Measurements from ENCODE around the gene STAP2. TPM values are rescaled to one million over a fixed set of nuclear protein-coding genes. Genes with fewer than 3 reads are reported as not detected.

The STAP2 gene
- total RNA-seq, 3 donors from 2014 or later = 91.4 to 330 (median 183) TPM

DNA sequence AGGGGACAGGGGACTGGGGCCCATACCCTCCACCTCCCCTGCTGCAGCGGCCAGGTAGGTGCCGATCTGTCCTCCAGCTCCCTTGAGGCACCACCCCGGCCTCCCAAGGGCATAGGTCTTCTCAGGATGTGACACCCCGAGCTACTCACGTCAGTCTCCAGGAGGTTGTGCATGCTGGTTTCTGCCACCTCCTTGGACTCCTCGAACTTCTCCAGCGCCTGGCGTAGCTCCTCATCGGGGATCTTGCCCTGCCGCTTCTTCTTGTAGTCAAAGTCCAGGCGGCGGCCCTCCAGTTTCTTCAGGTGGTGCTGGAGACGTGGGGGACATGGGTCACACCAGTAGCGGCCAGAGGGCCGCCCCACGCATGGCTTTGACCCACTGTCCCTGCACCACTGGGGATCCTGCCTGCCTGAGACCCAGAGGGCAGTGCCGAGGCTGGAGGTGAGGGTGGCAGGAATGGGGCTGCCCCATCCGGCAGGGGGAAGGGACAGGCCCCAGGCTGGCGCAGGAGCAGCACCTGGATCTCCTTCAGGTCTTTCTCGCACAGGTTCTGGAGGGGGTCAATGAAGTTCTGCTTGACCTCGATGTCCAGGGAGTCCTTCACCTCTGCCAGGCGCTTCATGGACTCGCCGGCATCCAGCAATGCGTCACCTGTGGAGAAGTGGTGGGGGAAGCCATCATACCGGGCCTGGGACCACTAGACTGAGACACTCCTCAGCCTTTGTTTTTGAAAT is 25.1 kb upstream of the STAP2 start:
- H3K4me1 ChIP-seq (ENCODE audit: low read depth) = peaks cover 9% of the 10 kb centered on the region

DNA sequence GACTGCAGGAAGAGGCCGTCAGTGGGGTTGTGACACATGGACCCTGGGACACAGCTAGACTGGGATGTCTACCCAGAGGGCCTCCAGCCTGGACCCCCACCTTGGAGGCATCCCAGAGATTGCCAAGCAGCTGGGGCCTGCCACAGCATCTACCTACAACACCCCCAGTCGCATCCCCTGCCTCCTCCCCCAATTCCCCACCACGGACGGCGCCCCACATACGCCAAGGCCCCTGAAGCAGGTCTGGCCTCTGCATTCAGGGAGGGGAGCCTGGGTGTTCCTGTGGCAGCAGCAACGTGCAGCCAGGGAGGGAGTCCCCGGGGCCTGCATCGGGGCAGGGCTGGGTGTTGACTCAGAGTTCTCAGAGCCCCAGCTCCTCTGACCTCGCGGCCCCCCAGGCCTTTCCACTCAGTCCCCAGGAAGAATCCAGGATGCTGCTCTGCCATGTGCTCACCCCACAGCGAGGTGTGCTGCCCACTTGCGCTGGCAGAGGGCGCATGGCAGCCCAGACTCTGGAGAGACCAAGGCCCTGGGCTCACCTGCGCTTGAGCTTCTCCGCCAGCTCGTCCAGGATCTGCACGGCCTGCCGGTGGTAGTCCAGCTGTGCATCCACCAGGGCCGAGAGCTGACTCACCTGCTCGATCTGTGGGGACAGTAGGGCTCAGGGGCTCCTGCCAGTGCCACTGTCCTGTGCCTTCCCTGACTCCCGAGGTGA is 24.4 kb upstream of the STAP2 start:
- TF ChIP-seq, protein P1, sequence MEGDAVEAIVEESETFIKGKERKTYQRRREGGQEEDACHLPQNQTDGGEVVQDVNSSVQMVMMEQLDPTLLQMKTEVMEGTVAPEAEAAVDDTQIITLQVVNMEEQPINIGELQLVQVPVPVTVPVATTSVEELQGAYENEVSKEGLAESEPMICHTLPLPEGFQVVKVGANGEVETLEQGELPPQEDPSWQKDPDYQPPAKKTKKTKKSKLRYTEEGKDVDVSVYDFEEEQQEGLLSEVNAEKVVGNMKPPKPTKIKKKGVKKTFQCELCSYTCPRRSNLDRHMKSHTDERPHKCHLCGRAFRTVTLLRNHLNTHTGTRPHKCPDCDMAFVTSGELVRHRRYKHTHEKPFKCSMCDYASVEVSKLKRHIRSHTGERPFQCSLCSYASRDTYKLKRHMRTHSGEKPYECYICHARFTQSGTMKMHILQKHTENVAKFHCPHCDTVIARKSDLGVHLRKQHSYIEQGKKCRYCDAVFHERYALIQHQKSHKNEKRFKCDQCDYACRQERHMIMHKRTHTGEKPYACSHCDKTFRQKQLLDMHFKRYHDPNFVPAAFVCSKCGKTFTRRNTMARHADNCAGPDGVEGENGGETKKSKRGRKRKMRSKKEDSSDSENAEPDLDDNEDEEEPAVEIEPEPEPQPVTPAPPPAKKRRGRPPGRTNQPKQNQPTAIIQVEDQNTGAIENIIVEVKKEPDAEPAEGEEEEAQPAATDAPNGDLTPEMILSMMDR (IDR thresholded peaks at IDR 0.05) = no peak
- H3K9me3 ChIP-seq = no peaks in the 10 kb centered on the region
- peaks cover 3% of the 10 kb centered on the region for H3K4me1 ChIP-seq (ENCODE audit: low read depth)
- DNase-seq (peak in 1 of 3 donors; percentile 35), ATAC-seq (peak; percentile 18)
- no peak overlapping the region for H3K4me3 ChIP-seq
- intact Hi-C loops (cut with DNase I, micrococcal nuclease) = no loop called here
- H3K36me3 ChIP-seq (ENCODE audit: low read depth) = no peaks in the 10 kb centered on the region

More for the DNA sequence above, 25.1 kb upstream of the STAP2 start:
- ATAC-seq = no peak
- no peak overlapping the region for H3K4me3 ChIP-seq
- H3K36me3 ChIP-seq (ENCODE audit: low read depth) = no peaks in the 10 kb centered on the region
- intact Hi-C loops (cut with DNase I, micrococcal nuclease) = no loop called here
- TF ChIP-seq, protein P1 (IDR thresholded peaks at IDR 0.05) = no peak
- no peaks in the 10 kb centered on the region for H3K9me3 ChIP-seq
- DNase-seq = peak in 1 of 3 donors; percentile 26

DNA sequence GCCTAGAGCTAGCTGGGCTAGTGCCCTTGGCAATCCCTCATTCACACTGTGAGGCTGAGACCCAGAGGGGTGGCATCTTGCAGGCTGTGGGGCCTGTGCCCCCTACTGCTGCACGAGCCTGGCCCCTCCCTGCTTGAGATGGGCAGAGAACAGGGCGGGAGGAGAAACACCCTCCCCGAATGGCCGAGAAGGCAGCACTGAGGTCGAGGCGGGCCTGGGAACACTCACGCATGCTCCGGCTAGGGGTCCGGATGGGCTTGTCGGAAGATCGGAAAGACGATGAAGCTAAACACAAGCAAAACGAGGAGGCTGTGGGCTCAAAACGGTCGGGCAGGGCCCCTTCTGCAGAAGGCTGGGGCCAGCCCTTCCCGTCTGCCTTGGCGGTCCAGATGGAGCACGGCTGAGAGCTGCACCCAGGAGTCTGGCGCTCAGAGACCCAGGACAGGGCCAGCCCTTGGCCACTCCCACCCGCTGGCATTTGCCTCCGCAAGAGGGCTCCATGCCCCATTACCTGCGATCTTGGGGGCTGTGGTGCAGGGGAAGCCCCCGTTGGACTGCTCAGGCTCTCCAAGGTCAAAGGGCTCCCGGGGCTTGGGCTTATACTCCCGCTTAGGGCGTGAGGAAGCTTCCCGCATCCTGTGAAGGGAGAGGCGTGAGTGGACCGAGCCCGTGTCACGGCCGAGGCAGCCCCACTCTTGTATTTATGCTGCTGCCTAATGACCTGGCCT is 23.6 kb upstream of the STAP2 start:
- Histone ChIP-seq H3K36me3 (ENCODE audit: low read depth) (no peaks in the 10 kb centered on the region), H3K4me1 (ENCODE audit: low read depth) (peaks cover 3% of the 10 kb centered on the region), H3K4me3 (no peak overlapping the region), H3K9me3 (no peaks in the 10 kb centered on the region)
- TF ChIP-seq, protein P1 (IDR thresholded peaks at IDR 0.05) = no peak
- peak in 1 of 3 donors; percentile 28 for DNase-seq
- ATAC-seq = no peak
- intact Hi-C loops (cut with DNase I, micrococcal nuclease) = no loop called here

DNA sequence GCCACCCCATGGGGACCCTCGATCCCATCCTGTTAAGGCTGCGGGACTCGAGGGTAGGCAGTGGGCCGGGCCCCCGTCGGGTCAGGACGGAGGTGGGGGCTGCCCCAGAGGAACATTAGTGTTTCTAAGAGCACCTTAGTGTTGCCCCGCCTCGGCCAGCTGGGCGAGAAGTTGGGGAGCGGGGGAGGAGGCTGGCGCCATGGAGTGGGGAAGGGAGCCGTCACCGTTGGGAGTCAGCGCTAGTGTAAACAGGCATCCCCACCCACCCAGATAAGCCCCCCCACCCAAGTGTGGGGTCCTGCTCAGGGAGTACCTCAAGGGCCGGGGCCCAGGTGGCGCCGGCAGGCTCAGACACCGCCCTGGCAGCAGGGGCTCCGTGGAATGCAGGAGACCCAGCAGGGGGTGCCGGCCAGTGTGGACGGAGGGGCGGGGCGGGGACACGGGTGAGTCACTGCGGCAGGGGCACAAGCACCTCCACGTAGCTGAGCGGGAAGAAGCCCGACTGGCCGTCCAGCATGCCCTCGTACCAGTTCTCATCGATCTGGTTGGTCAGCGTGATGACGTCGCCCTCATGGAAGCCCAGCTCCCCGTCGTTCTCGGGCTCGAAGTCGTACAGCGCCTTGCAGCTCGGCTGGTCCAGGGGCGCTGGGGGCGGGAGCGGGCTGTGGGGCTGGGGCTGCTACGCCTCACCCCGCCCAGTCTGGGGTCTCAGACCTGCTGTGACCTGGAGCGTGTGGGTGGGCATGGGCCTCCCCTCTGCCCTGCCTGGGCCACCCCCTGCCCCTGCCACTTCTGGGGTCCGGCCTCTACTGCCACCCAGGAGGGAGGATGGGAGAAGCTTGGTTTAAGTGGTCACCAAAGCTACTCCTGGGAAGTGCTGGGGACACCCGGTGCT is 22.8 kb upstream of the STAP2 start:
- TF ChIP-seq, protein P1 (IDR thresholded peaks at IDR 0.05) = no peak
- intact Hi-C loops (cut with DNase I, micrococcal nuclease) = no loop called here
- no peaks in the 10 kb centered on the region for H3K36me3 ChIP-seq (ENCODE audit: low read depth)

DNA sequence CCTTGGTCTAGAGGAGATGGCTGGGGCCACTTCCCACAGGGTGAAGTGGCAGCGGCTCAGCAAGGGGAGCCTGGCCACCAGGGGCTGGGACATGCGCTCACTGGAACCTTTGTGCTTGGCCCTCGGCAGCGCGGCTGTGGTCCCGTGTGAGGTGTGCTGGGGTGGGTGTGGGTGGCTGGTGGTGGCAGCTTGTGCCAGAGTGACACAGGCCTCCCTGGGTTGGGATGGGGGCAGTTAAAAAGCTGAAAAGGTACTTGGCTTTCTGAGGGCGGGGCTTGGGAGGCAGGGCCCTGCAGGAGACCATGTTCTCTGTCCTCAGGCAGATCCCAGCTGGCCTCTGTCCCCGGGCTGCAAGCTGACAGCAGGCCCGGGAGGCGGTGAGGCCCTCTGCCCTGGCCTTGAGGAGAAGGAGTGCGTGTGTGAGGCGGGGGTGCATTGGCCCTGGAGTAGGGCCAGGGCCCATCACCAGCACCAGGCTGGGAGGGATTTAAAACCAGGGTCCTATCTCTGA is 22.1 kb upstream of the STAP2 start:
- peaks cover 3% of the 10 kb centered on the region for H3K4me1 ChIP-seq (ENCODE audit: low read depth)
- TF ChIP-seq, protein P1 (IDR thresholded peaks at IDR 0.05) = no peak
- H3K4me3 ChIP-seq = no peak overlapping the region
- intact Hi-C loops (cut with DNase I, micrococcal nuclease) = no loop called here
- no peaks in the 10 kb centered on the region for H3K36me3 ChIP-seq (ENCODE audit: low read depth)
- no peak for ATAC-seq
- no peak for DNase-seq
- H3K9me3 ChIP-seq = no peaks in the 10 kb centered on the region

More for the DNA sequence above, 22.8 kb upstream of the STAP2 start:
- Histone ChIP-seq H3K9me3 (no peaks in the 10 kb centered on the region), H3K4me3 (no peak overlapping the region), H3K4me1 (ENCODE audit: low read depth) (peaks cover 3% of the 10 kb centered on the region)
- ATAC-seq (no peak), DNase-seq (peak in 1 of 3 donors; percentile 34)

Data from mucosa of descending colon (tissue), 3 donors.